ENCODE data around the gene PERM1.
A peak's percentile ranks its signal among the peaks of the same experiment; 100 is the strongest.
"Not testable (repeated sequence)": the region's sequence is repeated elsewhere in the genome, so short reads cannot be mapped to it uniquely, and the experiment has no call there.

The PERM1 gene

GRCh38 chr1:1013922-1014648, 32.2 kb upstream of the PERM1 start:
- no peak for DNase-seq

- DNase-seq: peak; percentile 74
These were observed 31.4 kb upstream of the PERM1 start, which contains the start of gene ISG15 for GRCh38 chr1:1013105-1013921. Gene ISG15 (plus strand): TSS chr1:1013497. CDS start chr1:1013574, 77 bp downstream.

GRCh38 chr1:1012736-1013104, 30.8 kb upstream of the PERM1 start:
- not testable (repeated sequence) for DNase-seq

GRCh38 chr1:1011396-1011949, 29.6 kb upstream of the PERM1 start:
- no peak for DNase-seq

GRCh38 chr1:1010131-1010530, 28.2 kb upstream of the PERM1 start:
- DNase-seq: not testable (repeated sequence)

- no peak for DNase-seq
These were observed 24.6 kb upstream of the PERM1 start for GRCh38 chr1:1006305-1007159.

GRCh38 chr1:1005774-1006304, 23.9 kb upstream of the PERM1 start:
- DNase-seq: no peak

- DNase-seq: peak; percentile 33
These were observed 23.1 kb upstream of the PERM1 start for GRCh38 chr1:1004780-1005697.

- DNase-seq: no peak
These were observed 22.5 kb upstream of the PERM1 start for GRCh38 chr1:1004420-1004779.

GRCh38 chr1:1003618-1004419, 21.9 kb upstream of the PERM1 start:
- DNase-seq: no peak

- DNase-seq: no peak
These were observed 19.3 kb upstream of the PERM1 start for GRCh38 chr1:1001057-1001783.

- DNase-seq: peak; percentile 43
These were observed 18.6 kb upstream of the PERM1 start for GRCh38 chr1:1000357-1001056.

GRCh38 chr1:999725-1000356, 17.9 kb upstream of the PERM1 start, which contains the start of gene HES4:
Gene HES4 (minus strand): TSS chr1:1000097. CDS start chr1:999973, 124 bp downstream.
- peak; percentile 58 for DNase-seq

- DNase-seq: no peak
These were observed 17.3 kb upstream of the PERM1 start for GRCh38 chr1:998995-999724.

- DNase-seq: no peak
These were observed 16.8 kb upstream of the PERM1 start for GRCh38 chr1:998745-998994.

- no peak for DNase-seq
These were observed 16.3 kb upstream of the PERM1 start for GRCh38 chr1:997993-998744.

- DNase-seq: no peak
These were observed 15.8 kb upstream of the PERM1 start for GRCh38 chr1:997713-997992.
